H1 (cell line): ENCODE data around the gene VIPR2. TPM values are rescaled to one million over a fixed set of nuclear protein-coding genes. Genes with fewer than 3 reads are reported as not detected.

ENCODE experiments used
- CTCF ChIA-PET: fragments of 300-600 bp; sonication (Branson Sonifier 250); formaldehyde crosslinking; loops from one replicate; lab custom pipeline; 2021; ENCODE audit not compliant: partially characterized antibody; lab: Charles Lee
- POLR2A ChIA-PET: fragments of 300-600 bp; sonication (Branson Sonifier 250); formaldehyde crosslinking; loops from one replicate; lab custom pipeline; 2021; ENCODE audit warnings: inconsistent platforms; ENCODE audit not compliant: partially characterized antibody; lab: Charles Lee
- DNase-seq, 2 experiments: peaks; one replicate each; pipeline versions ENCODE4 v3.0.0 to v3.0.0-alpha.2; 2010 to 2022; ENCODE audit warnings: low spot score in 2 of 2, low read depth in 1 of 2, mixed read lengths in 1 of 2
- FAIRE-seq: peaks from 2 replicates; lab custom pipeline; 2011; peaks lifted over from hg19 to GRCh38; lab: Jason Lieb, UNC
- H2AFZ ChIP-seq: 2 replicates; pipeline ENCODE4 v1.8.1; 2012; ENCODE audit warnings: low read length, inconsistent platforms
- H2AK5ac ChIP-seq: 2 replicates; pipeline ENCODE4 v1.6.1; 2013; ENCODE audit warnings: low read depth, low read length
- H2BK120ac ChIP-seq: replicated peaks from 2 replicates; pipeline ENCODE3; 2013; ENCODE audit warnings: low read depth, low read length, inconsistent platforms
- H2BK12ac ChIP-seq: 2 replicates; pipeline ENCODE4 v1.6.1; 2013; ENCODE audit warnings: low read depth, low read length
- H2BK15ac ChIP-seq: 2 replicates; pipeline ENCODE4 v1.6.1; 2013; ENCODE audit warnings: low read length
- H2BK20ac ChIP-seq: 2 replicates; pipeline ENCODE4 v1.6.1; 2013; ENCODE audit warnings: low read length
- H2BK5ac ChIP-seq: 2 replicates; pipeline ENCODE4 v1.6.1; 2013; ENCODE audit warnings: low read depth, low read length
- H3K14ac ChIP-seq: 2 replicates; pipeline ENCODE4 v1.6.1; 2013; ENCODE audit warnings: inconsistent platforms; ENCODE audit not compliant: insufficient read length
- H3K18ac ChIP-seq: 2 replicates; pipeline ENCODE4 v1.6.1; 2013; ENCODE audit warnings: low read length; ENCODE audit errors: extremely low read depth
- H3K23ac ChIP-seq: 2 replicates; pipeline ENCODE4 v1.6.1; 2013; ENCODE audit warnings: inconsistent platforms; ENCODE audit not compliant: insufficient read length
- H3K23me2 ChIP-seq: 2 replicates; pipeline ENCODE4 v1.6.1; 2013; ENCODE audit warnings: low read depth, low read length
- H3K27ac ChIP-seq: 2 replicates; pipeline ENCODE4 v1.6.1; 2011; ENCODE audit warnings: low read depth, low read length, inconsistent platforms
- H3K27me3 ChIP-seq, 4 experiments: replicated peaks in 1 of 4; 1 replicate in 1 of 4; 2 replicates in 3 of 4; pipeline versions ENCODE4 v1.6.1 to v1.8.1; 2011 to 2013; ENCODE audit warnings: low read length in 3 of 4, mild to moderate bottlenecking in 3 of 4, inconsistent platforms in 2 of 4, mixed read lengths in 2 of 4, moderate library complexity in 1 of 4; ENCODE audit not compliant: control insufficient read depth in 3 of 4, insufficient read depth in 3 of 4; ENCODE audit errors: extremely low read depth in 1 of 4
- H3K36me3 ChIP-seq, 4 experiments: 2 replicates each; pipeline versions ENCODE4 v1.6.1 to v1.8.1; 2011 to 2013; ENCODE audit warnings: mild to moderate bottlenecking in 4 of 4, low read length in 3 of 4, moderate library complexity in 2 of 4, control low read depth in 1 of 4, inconsistent platforms in 1 of 4; ENCODE audit not compliant: insufficient read depth in 4 of 4, control insufficient read depth in 2 of 4
- H3K4ac ChIP-seq: replicated peaks from 2 replicates; pipeline ENCODE3; 2013; ENCODE audit warnings: low read length, low read depth, mixed read lengths, inconsistent platforms; ENCODE audit not compliant: insufficient read length
- H3K4me1 ChIP-seq, 4 experiments: replicated peaks in 1 of 4; 1 replicate in 1 of 4; 2 replicates in 3 of 4; pipeline versions ENCODE4 v1.6.1 to v1.8.1; 2011 to 2013; ENCODE audit warnings: low read length in 3 of 4, inconsistent platforms in 2 of 4, mixed read lengths in 1 of 4; ENCODE audit not compliant: insufficient read depth in 4 of 4, control insufficient read depth in 3 of 4
- H3K4me2 ChIP-seq, 2 experiments: 2 replicates each; pipeline versions ENCODE4 v1.6.1 to v1.8.1; 2011 to 2013; ENCODE audit warnings: low read depth in 2 of 2, low read length in 2 of 2, control low read depth in 1 of 2, inconsistent platforms in 1 of 2, mild to moderate bottlenecking in 1 of 2; ENCODE audit not compliant: insufficient read depth in 1 of 2
- H3K4me3 ChIP-seq, 4 experiments: fragments of 200-600, 300-600 bp in 1 of 4; sonication (generic), shearing (Covaris generic), sonication (Bioruptor Twin) in 1 of 4; 2 replicates each; pipeline versions ENCODE4 v1.5.1 to v1.8.1; 2011 to 2016; ENCODE audit warnings: low read length in 4 of 4, low read depth in 3 of 4, control low read depth in 2 of 4, inconsistent platforms in 2 of 4, mild to moderate bottlenecking in 2 of 4, mixed read lengths in 1 of 4, moderate library complexity in 1 of 4; ENCODE audit not compliant: insufficient read depth in 2 of 4; ENCODE audit errors: extremely low read depth in 1 of 4
- H3K56ac ChIP-seq: replicated peaks from 2 replicates; pipeline ENCODE3; 2013; ENCODE audit warnings: low read depth, mild to moderate bottlenecking, mixed read lengths, low read length, inconsistent platforms; ENCODE audit not compliant: insufficient read length
- H3K79me1 ChIP-seq: 2 replicates; pipeline ENCODE4 v1.6.1; 2013; ENCODE audit warnings: low read depth, low read length, control low read depth
- H3K79me2 ChIP-seq, 2 experiments: 2 replicates each; pipeline versions ENCODE4 v1.6.1 to v1.8.1; 2012 to 2013; ENCODE audit warnings: low read length in 2 of 2, mild to moderate bottlenecking in 2 of 2, inconsistent platforms in 1 of 2; ENCODE audit not compliant: insufficient read depth in 2 of 2, control insufficient read depth in 1 of 2
- H3K9ac ChIP-seq, 4 experiments: replicated peaks in 1 of 4; 1 replicate in 1 of 4; 2 replicates in 3 of 4; pipeline versions ENCODE4 v1.6.1 to v1.8.1; 2011 to 2013; ENCODE audit warnings: low read depth in 3 of 4, low read length in 3 of 4, control low read depth in 2 of 4, mild to moderate bottlenecking in 2 of 4, moderate library complexity in 2 of 4, inconsistent platforms in 1 of 4; ENCODE audit errors: extremely low read depth in 1 of 4
- H3K9me3 ChIP-seq, 2 experiments: 2 replicates each; pipeline versions ENCODE4 v1.6.1 to v1.8.1; 2012 to 2013; ENCODE audit warnings: mild to moderate bottlenecking in 2 of 2, moderate library complexity in 2 of 2, control low read depth in 1 of 2, inconsistent platforms in 1 of 2, low read depth in 1 of 2, low read length in 1 of 2, mixed read lengths in 1 of 2; ENCODE audit not compliant: insufficient read depth in 2 of 2
- H4K20me1 ChIP-seq, 2 experiments: replicated peaks in 1 of 2; 2 replicates each; pipeline versions ENCODE3 to v1.8.1; 2011 to 2013; ENCODE audit warnings: inconsistent platforms in 2 of 2, low read length in 2 of 2, mild to moderate bottlenecking in 1 of 2; ENCODE audit not compliant: insufficient read depth in 2 of 2, control insufficient read depth in 1 of 2
- H4K5ac ChIP-seq: 2 replicates; pipeline ENCODE4 v1.6.1; 2013; ENCODE audit warnings: low read length, low read depth, mixed read lengths, inconsistent platforms; ENCODE audit not compliant: insufficient read length
- H4K8ac ChIP-seq: 2 replicates; pipeline ENCODE4 v1.8.0; 2013; ENCODE audit warnings: mild to moderate bottlenecking, moderate library complexity, low read length, inconsistent platforms; ENCODE audit not compliant: insufficient read depth; ENCODE audit errors: extremely low read depth
- H4K91ac ChIP-seq: replicated peaks from 2 replicates; pipeline ENCODE3; 2013; ENCODE audit warnings: low read length, mixed read lengths, inconsistent platforms; ENCODE audit not compliant: insufficient read length
- BACH1 ChIP-seq: IDR thresholded peaks from 2 replicates; pipeline ENCODE4 v1.6.1; 2012; ENCODE audit warnings: low read length, improper control_type of control experiment
- CBX5 ChIP-seq: fragments of 300-800, 300-1000 bp; sonication (generic); IDR thresholded peaks from 2 replicates; pipeline ENCODE4 v1.7.1; 2016; ENCODE audit warnings: antibody characterized with exemption, low read length, low read depth
- EGR1 ChIP-seq: IDR thresholded peaks from 2 replicates; pipeline ENCODE4 v1.6.1; 2011; ENCODE audit warnings: low read depth, low read length, borderline replicate concordance
- NANOG ChIP-seq: IDR thresholded peaks from 2 replicates; pipeline ENCODE4 v1.6.1; 2011; ENCODE audit warnings: low read length, low read depth, mild to moderate bottlenecking, inconsistent platforms; ENCODE audit not compliant: insufficient read depth, poor library complexity, severe bottlenecking
- RFX5 ChIP-seq: IDR thresholded peaks from 2 replicates; pipeline ENCODE4 v1.6.1; 2011; ENCODE audit warnings: low read depth, low read length, improper control_type of control experiment, borderline replicate concordance
- SIRT6 ChIP-seq: IDR thresholded peaks from one replicate; pipeline ENCODE4 v1.7.1; 2012; ENCODE audit warnings: low read length, inconsistent platforms
- TAF7 ChIP-seq: optimal IDR thresholded peaks from 2 replicates; pipeline ENCODE3; 2011; ENCODE audit warnings: low read depth, mild to moderate bottlenecking, inconsistent platforms, low read length, moderate library complexity, borderline replicate concordance
- TBP ChIP-seq: IDR thresholded peaks from 2 replicates; pipeline ENCODE4 v1.6.1; 2011; ENCODE audit warnings: low read depth, low read length, improper control_type of control experiment
- WGBS, 2 experiments: shearing (Covaris generic) in 1 of 2; methylation state at CpG; one replicate each; pipeline versions ENCODE4 v1.1.6 to v1.1.7; 2013 to 2015; ENCODE audit warnings: low lambda C conversion rate in 2 of 2, mixed read lengths in 2 of 2, inconsistent platforms in 1 of 2, low coverage in 1 of 2, missing lambda C conversion rate in 1 of 2; ENCODE audit not compliant: insufficient replicate concordance in 2 of 2, insufficient coverage in 1 of 2, insufficient read length in 1 of 2; ENCODE audit errors: extremely low coverage in 1 of 2, missing lambda C conversion rate in 1 of 2; 5-methylcytosine and 5-hydroxymethylcytosine counted together
- polyA plus RNA-seq, 7 experiments: library from polyadenylated mRNA; depleted of rRNA in 3 of 7; stranded (reverse) in 5 of 7; unstranded in 2 of 7; fragments of >200 nt in 5 of 7; fragments of 200-250 nt in 2 of 7; gene quantifications; 1 replicate in 5 of 7; 2 replicates in 1 of 7; 4 replicates in 1 of 7; pipeline versions ENCODE4 v1.2.1 to v1.2.3, GENCODE V29; 2011 to 2013; ENCODE audit warnings: missing spikeins in 2 of 7, mixed read lengths in 2 of 7
- total RNA-seq: library from RNA; stranded (reverse); fragmentation: NEBNext Ultra II Directional; extraction: Animal tissue kit (Norgen Biotek cat#: 25700); gene quantifications from 2 replicates; pipeline ENCODE4 v1.2.1, GENCODE V29; 2021
- TF ChIP-seq, protein P1 (sequence below): IDR thresholded peaks from 2 replicates; pipeline ENCODE4 v1.6.1; 2011; ENCODE audit warnings: low read depth, mild to moderate bottlenecking, low read length; ENCODE audit not compliant: insufficient read depth

VIPR2 gene
- total and polyA plus RNA-seq, 2 of the 8 experiments (the other 6 are each of a cell fraction or from before 2014, with no cell fraction given): 2.4 to 6.3 TPM

DNA sequence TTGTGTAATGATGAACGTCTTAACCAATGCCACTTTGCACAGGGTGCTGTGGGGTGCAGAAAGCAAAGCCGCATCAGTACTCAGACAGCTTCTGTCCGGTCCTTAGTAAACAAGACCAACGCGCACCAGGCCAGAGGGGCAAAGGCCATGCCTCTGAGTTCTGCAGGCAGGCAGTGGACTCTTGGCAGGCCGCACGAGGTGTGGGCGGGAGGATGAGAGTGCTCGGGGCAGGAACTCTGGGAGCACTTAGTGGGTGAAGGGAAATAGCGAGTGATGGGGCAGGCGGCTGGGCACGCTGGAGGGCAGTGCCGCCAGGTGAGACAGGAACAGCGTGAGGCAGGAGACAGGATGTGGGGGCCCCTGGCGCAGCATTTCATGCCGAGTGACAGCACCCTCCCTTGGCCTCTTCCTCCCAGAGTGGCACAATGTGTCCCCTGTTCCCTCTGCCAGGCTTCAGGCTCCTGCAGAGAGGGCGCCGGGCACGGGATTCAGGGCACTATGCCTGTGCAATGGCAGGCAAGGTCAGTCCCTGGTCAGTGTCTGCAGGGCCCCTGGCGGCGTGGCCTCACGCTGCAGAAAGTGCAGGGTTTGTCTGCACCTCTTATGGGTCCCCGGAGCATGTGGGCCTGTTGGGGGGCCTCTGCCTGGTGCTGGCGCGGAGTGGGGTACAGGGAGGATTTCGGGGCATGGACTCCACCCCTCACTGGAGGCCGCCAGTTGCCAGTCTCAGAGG, 60.4 kb downstream of the VIPR2 start:
- Histone ChIP-seq H3K79me1 (no peaks in the 10 kb centered on the region), H3K4me1 (no peaks in the 10 kb centered on the region), H4K20me1 (peaks cover 0 to 2% of the 10 kb centered on the region in 2 experiments), H3K79me2 (no peaks in the 10 kb centered on the region), H4K5ac (no peak overlapping the region), H3K27me3 (no peaks in the 10 kb centered on the region), H2BK12ac (no peak overlapping the region), H3K14ac (no peak overlapping the region), H3K9me3 (no peaks in the 10 kb centered on the region), H3K4me3 (no peak overlapping the region), H3K18ac (no peak overlapping the region), H2BK15ac (no peak overlapping the region), H3K9ac (no peak overlapping the region), H2AK5ac (no peak overlapping the region), H3K56ac (no peak overlapping the region), H3K23ac (no peak overlapping the region), H2BK20ac (no peak overlapping the region), H2BK5ac (no peak overlapping the region), H3K27ac (no peak overlapping the region), H3K4ac (no peak overlapping the region), H3K4me2 (no peak overlapping the region), H2BK120ac (no peak overlapping the region), H3K23me2 (no peaks in the 10 kb centered on the region; the same call in 1 of the 2 replicates), H4K8ac (no peak overlapping the region), H2AFZ (no peak overlapping the region), H3K36me3 (no peaks in the 10 kb centered on the region), H4K91ac (no peak overlapping the region)
- TF ChIP-seq SIRT6 (no peak), TAF7 (no peak), RFX5 (no peak), NANOG (no peak), TBP (no peak), CBX5 (no peak), BACH1 (no peak), EGR1 (no peak)
- TF ChIP-seq, protein P1, sequence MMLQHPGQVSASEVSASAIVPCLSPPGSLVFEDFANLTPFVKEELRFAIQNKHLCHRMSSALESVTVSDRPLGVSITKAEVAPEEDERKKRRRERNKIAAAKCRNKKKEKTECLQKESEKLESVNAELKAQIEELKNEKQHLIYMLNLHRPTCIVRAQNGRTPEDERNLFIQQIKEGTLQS: no peak
- WGBS, 2 experiments: 86% methylated on average over 27 of the region's 27 CpGs; no CpG with 5 or more reads in 1 of the 2 experiments
- no peak for FAIRE-seq
- ChIA-PET POLR2A (no interaction called here), CTCF (interaction anchor here (1.4 kb wide), 1 partner anchor 37 kb away, joined by 3 read pairs; no protein-coding TSS in a partner anchor)
- no peak for DNase-seq
